IMR-90 (cell line): ENCODE data around the gene SNTG2. TPM values are rescaled to one million over a fixed set of nuclear protein-coding genes. Genes with fewer than 3 reads are reported as not detected.

Source experiments
- ATAC-seq: fragments of 200-7000 bp; cut with Tn5 transposase; 2 replicates; pipeline ENCODE4 v1.9.1; 2020; ENCODE audit warnings: low read depth, mild to moderate bottlenecking, moderate library complexity
- BruUV-seq: library from RNA; stranded (reverse); fragments of 400-500 nt; replicated peaks from 2 replicates; lab custom pipeline; 2021; lab: Mats Ljungman, UMichigan
- CTCF ChIA-PET: fragments of 300-600 bp; formaldehyde crosslinking; extraction: SDS; loops from one replicate; lab custom pipeline; 2021; ENCODE audit warnings: antibody characterized with exemption; lab: Yijun Ruan, JAX
- POLR2A ChIA-PET: fragments of 300-600 bp; sonication (Branson Sonifier 250); formaldehyde crosslinking; loops from one replicate; lab custom pipeline; 2022; ENCODE audit warnings: antibody characterized with exemption; ENCODE audit not compliant: unreplicated experiment; lab: Charles Lee
- DNase-seq: peaks from one replicate; pipeline ENCODE4 v3.0.0; 2013
- H2AFZ ChIP-seq: replicated peaks from 2 replicates; pipeline ENCODE3; 2013; ENCODE audit warnings: low read length, mild to moderate bottlenecking; ENCODE audit not compliant: poor library complexity
- H2AK5ac ChIP-seq: 2 replicates; pipeline ENCODE4 v1.6.1; 2013; ENCODE audit warnings: low read depth, low read length, inconsistent platforms
- H2AK9ac ChIP-seq: replicated peaks from 2 replicates; pipeline ENCODE3; 2013; ENCODE audit warnings: mild to moderate bottlenecking, low read depth, low read length, moderate library complexity; ENCODE audit not compliant: poor library complexity
- H2BK120ac ChIP-seq: 2 replicates; pipeline ENCODE4 v1.6.1; 2013; ENCODE audit warnings: low read depth, low read length, inconsistent platforms
- H2BK15ac ChIP-seq: 3 replicates; pipeline ENCODE4 v1.6.1; 2013; ENCODE audit warnings: low read depth, low read length, inconsistent platforms
- H2BK20ac ChIP-seq: 2 replicates; pipeline ENCODE4 v1.6.1; 2013; ENCODE audit warnings: low read depth, mild to moderate bottlenecking, inconsistent platforms, low read length, moderate library complexity
- H2BK5ac ChIP-seq: 2 replicates; pipeline ENCODE4 v1.6.1; 2013; ENCODE audit warnings: mild to moderate bottlenecking, low read depth, low read length, inconsistent platforms; ENCODE audit not compliant: poor library complexity, severe bottlenecking
- H3K14ac ChIP-seq: replicated peaks from 2 replicates; pipeline ENCODE4 v1.6.1; 2013; ENCODE audit warnings: low read depth, low read length, inconsistent platforms
- H3K18ac ChIP-seq: 2 replicates; pipeline ENCODE4 v1.6.1; 2013; ENCODE audit warnings: low read depth, low read length, control low read depth
- H3K23ac ChIP-seq: 2 replicates; pipeline ENCODE4 v1.6.1; 2013; ENCODE audit warnings: low read depth, low read length, inconsistent platforms
- H3K27ac ChIP-seq: 2 replicates; pipeline ENCODE4 v1.5.1; 2013; ENCODE audit warnings: mild to moderate bottlenecking, control low read depth, low read length; ENCODE audit not compliant: insufficient read depth
- H3K27me3 ChIP-seq: 2 replicates; pipeline ENCODE4 v1.6.1; 2013; ENCODE audit warnings: low read length; ENCODE audit not compliant: control insufficient read depth, insufficient read depth
- H3K36me3 ChIP-seq: 2 replicates; pipeline ENCODE4 v1.6.1; 2013; ENCODE audit warnings: low read length, mixed read lengths; ENCODE audit not compliant: control insufficient read depth, insufficient read depth
- H3K4ac ChIP-seq: 2 replicates; pipeline ENCODE4 v1.6.1; 2013; ENCODE audit warnings: low read depth, low read length, inconsistent platforms
- H3K4me1 ChIP-seq: 2 replicates; pipeline ENCODE4 v1.6.1; 2013; ENCODE audit warnings: low read length, mixed read lengths; ENCODE audit not compliant: control insufficient read depth, insufficient read depth
- H3K4me2 ChIP-seq: 2 replicates; pipeline ENCODE4 v1.6.1; 2013; ENCODE audit warnings: low read depth, mild to moderate bottlenecking, control low read depth, low read length, moderate library complexity
- H3K4me3 ChIP-seq: 2 replicates; pipeline ENCODE4 v1.5.1; 2013; ENCODE audit warnings: low read depth, mild to moderate bottlenecking, control low read depth, low read length, moderate library complexity; ENCODE audit not compliant: insufficient read depth
- H3K56ac ChIP-seq: 2 replicates; pipeline ENCODE4 v1.6.1; 2013; ENCODE audit warnings: low read length, inconsistent platforms; ENCODE audit not compliant: insufficient read depth; ENCODE audit errors: extremely low read depth
- H3K79me1 ChIP-seq, 2 experiments: 2 replicates each; pipeline ENCODE4 v1.6.1; 2013; ENCODE audit warnings: low read length in 2 of 2, inconsistent platforms in 1 of 2, low read depth in 1 of 2
- H3K9ac ChIP-seq: 2 replicates; pipeline ENCODE4 v1.6.1; 2013; ENCODE audit warnings: low read depth, low read length, control low read depth
- H3K9me1 ChIP-seq: 2 replicates; pipeline ENCODE4 v1.6.1; 2013; ENCODE audit warnings: low read length, inconsistent platforms; ENCODE audit not compliant: insufficient read depth
- H3K9me3 ChIP-seq: 2 replicates; pipeline ENCODE4 v1.6.1; 2013; ENCODE audit warnings: low read length; ENCODE audit not compliant: control insufficient read depth, insufficient read depth
- H4K20me1 ChIP-seq: 2 replicates; pipeline ENCODE4 v1.6.1; 2013; ENCODE audit warnings: low read length, inconsistent platforms; ENCODE audit not compliant: insufficient read depth
- H4K5ac ChIP-seq: 2 replicates; pipeline ENCODE4 v1.6.1; 2013; ENCODE audit warnings: mild to moderate bottlenecking, low read depth, low read length, control low read depth
- H4K8ac ChIP-seq, 2 experiments: 2 replicates each; pipeline ENCODE4 v1.6.1; 2013; ENCODE audit warnings: low read depth in 2 of 2, low read length in 2 of 2, control low read depth in 1 of 2, inconsistent platforms in 1 of 2
- H4K91ac ChIP-seq: 2 replicates; pipeline ENCODE4 v1.6.1; 2013; ENCODE audit warnings: low read depth, low read length, inconsistent platforms; ENCODE audit not compliant: insufficient read depth
- BHLHE40 ChIP-seq: fragments of 150-350 bp; IDR thresholded peaks from 2 replicates; pipeline ENCODE4 v1.6.1; 2016; ENCODE audit warnings: mild to moderate bottlenecking, low read depth, low read length
- CEBPB ChIP-seq: IDR thresholded peaks from 2 replicates; pipeline ENCODE4 v1.6.1; 2012; ENCODE audit warnings: low read depth, low read length, improper control_type of control experiment
- CHD1 ChIP-seq: IDR thresholded peaks from 2 replicates; pipeline ENCODE4 v1.6.1; 2012; ENCODE audit warnings: low read depth, low read length, improper control_type of control experiment
- CTCF ChIP-seq: conservative IDR thresholded peaks from 2 replicates; pipeline ENCODE4 v1.5.1; 2012; ENCODE audit warnings: mild to moderate bottlenecking, low read depth, low read length, improper control_type of control experiment
- ELK1 ChIP-seq: fragments of 150-350 bp; IDR thresholded peaks from 2 replicates; pipeline ENCODE4 v1.6.1; 2016; ENCODE audit warnings: low read depth, mild to moderate bottlenecking, low read length, moderate library complexity, borderline replicate concordance
- FOS ChIP-seq: fragments of 150-350 bp; IDR thresholded peaks from 2 replicates; pipeline ENCODE4 v1.6.1; 2016; ENCODE audit warnings: low read depth, low read length
- MAFK ChIP-seq: IDR thresholded peaks from 2 replicates; pipeline ENCODE4 v1.6.1; 2012; ENCODE audit warnings: low read depth, low read length, improper control_type of control experiment
- MAZ ChIP-seq: IDR thresholded peaks from 2 replicates; pipeline ENCODE4 v1.6.1; 2012; ENCODE audit warnings: low read depth, mild to moderate bottlenecking, low read length, improper control_type of control experiment, moderate library complexity, borderline replicate concordance
- NFE2L2 ChIP-seq: fragments of 150-350 bp; IDR thresholded peaks from 2 replicates; pipeline ENCODE4 v1.6.1; 2016; ENCODE audit warnings: low read depth, mild to moderate bottlenecking, low read length
- POLR2A ChIP-seq: IDR thresholded peaks from 2 replicates; pipeline ENCODE4 v1.6.1; 2012; ENCODE audit warnings: mild to moderate bottlenecking, low read depth, low read length
- RAD21 ChIP-seq: IDR thresholded peaks from 2 replicates; pipeline ENCODE4 v1.6.1; 2012; ENCODE audit warnings: low read length, improper control_type of control experiment
- RCOR1 ChIP-seq: IDR thresholded peaks from 2 replicates; pipeline ENCODE4 v1.6.1; 2012; ENCODE audit warnings: mild to moderate bottlenecking, low read length, improper control_type of control experiment; ENCODE audit not compliant: insufficient replicate concordance
- RFX5 ChIP-seq: IDR thresholded peaks from 2 replicates; pipeline ENCODE4 v1.8.0; 2012; ENCODE audit warnings: low read depth, mild to moderate bottlenecking, low read length, moderate library complexity
- SMC3 ChIP-seq: fragments of 150-350 bp; IDR thresholded peaks from 2 replicates; pipeline ENCODE4 v1.6.1; 2016; ENCODE audit warnings: low read depth, mild to moderate bottlenecking, antibody characterized with exemption, low read length, moderate library complexity
- USF2 ChIP-seq: fragments of 150-350 bp; IDR thresholded peaks from 2 replicates; pipeline ENCODE4 v1.6.1; 2017; ENCODE audit warnings: mild to moderate bottlenecking, antibody characterized with exemption, low read length, low read depth
- WGBS, 2 experiments: methylation state at CpG; one replicate each; pipeline versions ENCODE4 v1.1.5 to v1.1.7; 2013; ENCODE audit warnings: missing lambda C conversion rate in 2 of 2; ENCODE audit not compliant: insufficient read length in 1 of 2; ENCODE audit errors: extremely low coverage in 2 of 2; 5-methylcytosine and 5-hydroxymethylcytosine counted together
- dilution Hi-C: fragments of 300-500 bp; cut with HindIII; formaldehyde crosslinking; loops from one replicate; pipeline ENCODE4 v1.14.3; 2018; ENCODE audit warnings: low sequenced_read_pairs; ENCODE audit not compliant: unreplicated experiment
- in situ Hi-C: fragments of 300-500 bp; cut with MboI; formaldehyde crosslinking; loops from 3 replicates; pipeline ENCODE4 v1.14.3; 2019; ENCODE audit warnings: low sequenced_read_pairs, inconsistent platforms, mixed read lengths
- intact Hi-C: fragments of 100-400 bp; cut with micrococcal nuclease; formaldehyde crosslinking; loops from 2 replicates; pipeline ENCODE4 v1.10.0; 2022
- polyA plus RNA-seq, 3 experiments: library from polyadenylated mRNA; depleted of rRNA; stranded (reverse); fragments of >200 nt; gene quantifications; 2 replicates each; pipeline ENCODE4 v1.2.3, GENCODE V29; 2012; ENCODE audit warnings: low replicate concordance in 1 of 3
- total RNA-seq: library from RNA; depleted of rRNA; stranded (reverse); fragments of >200 nt; gene quantifications from 2 replicates; pipeline ENCODE4 v1.2.3, GENCODE V29; 2012

The SNTG2 gene
- total and polyA plus RNA-seq, 2 of the 4 experiments (the other 2 are of a cell fraction): under 0.01 to 0.17 TPM

GRCh38 chr2:1049691-1050090 lies 99.0 kb downstream of the SNTG2 start:
- CTCF ChIA-PET: interaction anchor here (1.0 kb wide), 1 partner anchor 9 kb away, joined by 3 read pairs; no protein-coding TSS in a partner anchor
- no TSS peak for BruUV-seq

More at GRCh38 chr2:1049691-1050090, 99.0 kb downstream of the SNTG2 start:
- no peak overlapping the region for H2BK20ac ChIP-seq
- no peak overlapping the region for H2BK15ac ChIP-seq
- peaks cover 8% of the 10 kb centered on the region for H3K9me1 ChIP-seq
- H3K9ac ChIP-seq: no peak overlapping the region
- in situ Hi-C loops (no loop called here), dilution Hi-C loops (no loop called here), intact Hi-C loops (loop anchor here (10.0 kb wide), 2 partner anchors 355 to 495 kb away; no protein-coding TSS in a partner anchor)
- H3K9me3 ChIP-seq: peaks cover 1% of the 10 kb centered on the region; the same call in 1 of the 2 replicates
- H3K27me3 ChIP-seq: no peaks in the 10 kb centered on the region
- H3K14ac ChIP-seq: no peak overlapping the region
- no peak overlapping the region for H3K4me3 ChIP-seq
- H2AFZ ChIP-seq: no peak overlapping the region
- H4K91ac ChIP-seq: no peak overlapping the region
- no peak overlapping the region for H3K56ac ChIP-seq
- no peak overlapping the region for H4K8ac ChIP-seq
- H2AK9ac ChIP-seq: no peak overlapping the region
- peaks cover 0 to 10% of the 10 kb centered on the region in 2 experiments; a peak in 2 of 4 replicates for H3K79me1 ChIP-seq
- no peak overlapping the region for H2BK5ac ChIP-seq
- no peak for ATAC-seq
- H4K20me1 ChIP-seq: no peaks in the 10 kb centered on the region
- TF ChIP-seq CEBPB (no peak), RFX5 (no peak), MAFK (no peak), RCOR1 (no peak), POLR2A (no peak), CTCF (no peak), ELK1 (no peak), MAZ (no peak), SMC3 (no peak), FOS (no peak), CHD1 (no peak), USF2 (no peak), RAD21 (no peak), BHLHE40 (no peak), NFE2L2 (no peak)
- H3K4me2 ChIP-seq: no peak overlapping the region
- no peak overlapping the region for H3K27ac ChIP-seq
- H3K36me3 ChIP-seq: no peaks in the 10 kb centered on the region
- no peak overlapping the region for H2AK5ac ChIP-seq
- WGBS, 2 experiments: no CpG with 5 or more reads among the region's 2 CpGs
- no peak overlapping the region for H2BK120ac ChIP-seq
- POLR2A ChIA-PET: no interaction called here
- H3K18ac ChIP-seq: no peak overlapping the region
- DNase-seq: peak; percentile 70
- H3K4ac ChIP-seq: no peak overlapping the region
- no peak overlapping the region for H3K23ac ChIP-seq
- H3K4me1 ChIP-seq: peaks cover 9% of the 10 kb centered on the region; the same call in 1 of the 2 replicates
- H4K5ac ChIP-seq: no peak overlapping the region
